ENCODE results near the gene FASTK.
"Not testable (repeated sequence)": the region's sequence is repeated elsewhere in the genome, so short reads cannot be mapped to it uniquely, and the experiment has no call there.

The FASTK gene

DNA sequence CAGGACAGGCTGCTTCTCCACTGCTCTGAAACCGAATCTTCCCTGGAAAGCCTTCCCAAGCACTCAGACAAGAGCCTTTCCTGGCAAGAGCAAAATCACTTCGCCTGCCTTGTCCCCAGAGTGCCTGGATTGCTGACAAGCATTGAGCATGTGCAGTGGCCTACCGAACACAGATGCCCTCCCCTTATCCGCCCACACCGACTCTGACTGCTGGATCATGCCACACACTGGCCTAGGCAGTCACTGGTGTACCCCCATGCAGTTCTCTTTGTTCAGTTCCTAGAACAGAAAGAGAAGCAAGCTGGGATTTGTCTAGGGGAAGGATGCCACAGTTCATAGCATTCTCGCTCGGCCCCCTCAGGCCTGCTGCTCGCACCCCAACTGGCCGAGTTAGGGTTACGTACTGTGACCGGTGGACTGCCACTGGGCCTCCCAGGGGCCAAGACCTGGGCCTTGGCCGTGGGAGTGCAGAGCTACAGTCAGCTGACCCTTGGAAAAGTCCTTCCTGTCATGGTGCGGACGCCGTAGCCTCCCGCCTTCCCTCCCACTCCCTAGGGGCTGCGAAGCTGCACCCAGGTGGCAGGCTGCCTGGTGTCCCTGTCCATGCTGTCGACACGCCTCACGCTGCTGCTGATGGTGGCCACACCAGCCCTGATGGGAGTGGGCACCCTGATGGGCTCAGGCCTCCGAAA is 45.4 kb downstream of the FASTK start:
- DNase-seq, result no peak
- peaks cover 33% of the 10 kb centered on the region for H3K36me3 ChIP-seq (ENCODE audit: control insufficient read depth, insufficient read depth, low read length)
- peaks cover 4% of the 10 kb centered on the region for H3K4me1 ChIP-seq (ENCODE audit: control insufficient read depth, insufficient read depth, low read length, poor library complexity, severe bottlenecking)

DNA sequence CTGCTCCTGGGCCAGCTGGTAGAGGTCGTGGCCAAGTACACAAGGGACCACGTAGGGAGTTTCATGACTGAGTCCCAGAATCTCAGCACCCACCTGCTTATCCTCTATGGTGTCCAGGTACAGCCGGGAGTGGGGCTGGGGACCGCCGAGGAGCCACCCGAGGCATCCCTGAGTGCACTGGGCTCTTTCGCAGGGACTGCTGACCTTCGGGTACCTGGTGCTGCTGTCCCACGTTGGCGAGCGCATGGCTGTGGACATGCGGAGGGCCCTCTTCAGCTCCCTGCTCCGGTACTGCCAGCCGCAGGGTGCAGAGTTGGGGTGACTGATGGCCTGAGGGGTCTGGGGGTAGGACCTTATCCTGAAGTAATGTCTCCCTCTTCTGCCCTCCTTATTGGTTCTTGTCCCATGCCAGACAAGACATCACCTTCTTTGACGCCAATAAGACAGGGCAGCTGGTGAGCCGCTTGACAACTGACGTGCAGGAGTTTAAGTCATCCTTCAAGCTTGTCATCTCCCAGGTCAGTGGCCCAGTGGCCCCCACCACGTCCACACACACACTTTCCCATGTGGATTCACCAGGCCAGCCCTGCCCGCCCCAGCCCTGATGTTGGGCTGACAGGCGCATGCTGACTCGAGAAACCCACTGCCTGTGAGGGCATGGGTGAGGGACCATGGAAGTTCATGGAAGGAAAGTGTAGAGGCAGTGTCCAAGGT is 46.1 kb downstream of the FASTK start:
- no peak overlapping the region for H3K27ac ChIP-seq (ENCODE audit: insufficient read depth, low read length, poor library complexity, severe bottlenecking)
- H3K4me1 ChIP-seq (ENCODE audit: control insufficient read depth, insufficient read depth, low read length, poor library complexity, severe bottlenecking), result peaks cover 4% of the 10 kb centered on the region
- peaks cover 33% of the 10 kb centered on the region for H3K36me3 ChIP-seq (ENCODE audit: control insufficient read depth, insufficient read depth, low read length)
- H3K27me3 ChIP-seq (replicated peaks; ENCODE audit: control insufficient read depth, insufficient read depth, low read length, poor library complexity, severe bottlenecking), result no peaks in the 10 kb centered on the region
- no peak overlapping the region for H3K4me3 ChIP-seq (ENCODE audit: insufficient read depth, low read depth, low read length, poor library complexity, severe bottlenecking)
- H3K9me3 ChIP-seq (ENCODE audit: control insufficient read depth, low read length), result no peaks in the 10 kb centered on the region
- DNase-seq, result no peak

More for the DNA sequence above, 45.4 kb downstream of the FASTK start:
- Histone ChIP-seq H3K27ac (ENCODE audit: insufficient read depth, low read length, poor library complexity, severe bottlenecking) (no peak overlapping the region), H3K27me3 (replicated peaks; ENCODE audit: control insufficient read depth, insufficient read depth, low read length, poor library complexity, severe bottlenecking) (no peaks in the 10 kb centered on the region), H3K9me3 (ENCODE audit: control insufficient read depth, low read length) (no peaks in the 10 kb centered on the region), H3K4me3 (ENCODE audit: insufficient read depth, low read depth, low read length, poor library complexity, severe bottlenecking) (no peak overlapping the region)

- Histone ChIP-seq H3K27ac (ENCODE audit: insufficient read depth, low read length, poor library complexity, severe bottlenecking) (no peak overlapping the region), H3K9me3 (ENCODE audit: control insufficient read depth, low read length) (no peaks in the 10 kb centered on the region), H3K4me1 (ENCODE audit: control insufficient read depth, insufficient read depth, low read length, poor library complexity, severe bottlenecking) (no peaks in the 10 kb centered on the region), H3K4me3 (ENCODE audit: insufficient read depth, low read depth, low read length, poor library complexity, severe bottlenecking) (no peak overlapping the region), H3K36me3 (ENCODE audit: control insufficient read depth, insufficient read depth, low read length) (peaks cover 33% of the 10 kb centered on the region), H3K27me3 (replicated peaks; ENCODE audit: control insufficient read depth, insufficient read depth, low read length, poor library complexity, severe bottlenecking) (no peaks in the 10 kb centered on the region)
- DNase-seq, result no peak
Measured at GRCh38 chr7:151033864-151034249, 46.8 kb downstream of the FASTK start.

GRCh38 chr7:151032936-151033863 is 47.4 kb downstream of the FASTK start:
- H3K4me1 ChIP-seq (ENCODE audit: control insufficient read depth, insufficient read depth, low read length, poor library complexity, severe bottlenecking), result no peaks in the 10 kb centered on the region
- DNase-seq, result no peak
- no peak overlapping the region for H3K27ac ChIP-seq (ENCODE audit: insufficient read depth, low read length, poor library complexity, severe bottlenecking)
- H3K4me3 ChIP-seq (ENCODE audit: insufficient read depth, low read depth, low read length, poor library complexity, severe bottlenecking), result no peak overlapping the region
- H3K27me3 ChIP-seq (replicated peaks; ENCODE audit: control insufficient read depth, insufficient read depth, low read length, poor library complexity, severe bottlenecking), result no peaks in the 10 kb centered on the region
- H3K9me3 ChIP-seq (ENCODE audit: control insufficient read depth, low read length), result no peaks in the 10 kb centered on the region
- peaks cover 33% of the 10 kb centered on the region for H3K36me3 ChIP-seq (ENCODE audit: control insufficient read depth, insufficient read depth, low read length)

DNA sequence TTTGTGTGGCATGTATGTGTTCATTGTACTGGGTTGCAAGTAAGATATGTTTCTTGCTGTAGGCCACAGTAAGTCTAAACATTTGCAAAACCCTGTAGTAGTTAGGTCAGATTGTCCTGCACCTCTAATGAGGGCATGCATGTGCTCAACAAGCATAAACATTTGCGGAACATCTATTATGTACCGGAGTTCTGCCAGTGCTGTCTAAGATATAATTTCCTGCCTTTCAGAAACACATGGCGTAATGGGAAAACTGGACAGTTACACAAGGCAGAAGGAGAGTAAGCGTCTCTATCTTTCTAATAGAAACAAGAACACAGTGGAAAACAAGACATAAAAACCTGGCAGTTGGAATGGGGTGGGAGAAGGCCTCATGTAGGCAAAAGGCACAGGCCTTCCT is 49.6 kb downstream of the FASTK start:
- no peak overlapping the region for H3K4me3 ChIP-seq (ENCODE audit: insufficient read depth, low read depth, low read length, poor library complexity, severe bottlenecking)
- peaks cover 25% of the 10 kb centered on the region for H3K36me3 ChIP-seq (ENCODE audit: control insufficient read depth, insufficient read depth, low read length)
- DNase-seq, result no peak
- H3K27ac ChIP-seq (ENCODE audit: insufficient read depth, low read length, poor library complexity, severe bottlenecking), result no peak overlapping the region
- no peaks in the 10 kb centered on the region for H3K4me1 ChIP-seq (ENCODE audit: control insufficient read depth, insufficient read depth, low read length, poor library complexity, severe bottlenecking)
- no peaks in the 10 kb centered on the region for H3K27me3 ChIP-seq (replicated peaks; ENCODE audit: control insufficient read depth, insufficient read depth, low read length, poor library complexity, severe bottlenecking)
- H3K9me3 ChIP-seq (ENCODE audit: control insufficient read depth, low read length), result no peaks in the 10 kb centered on the region

DNA sequence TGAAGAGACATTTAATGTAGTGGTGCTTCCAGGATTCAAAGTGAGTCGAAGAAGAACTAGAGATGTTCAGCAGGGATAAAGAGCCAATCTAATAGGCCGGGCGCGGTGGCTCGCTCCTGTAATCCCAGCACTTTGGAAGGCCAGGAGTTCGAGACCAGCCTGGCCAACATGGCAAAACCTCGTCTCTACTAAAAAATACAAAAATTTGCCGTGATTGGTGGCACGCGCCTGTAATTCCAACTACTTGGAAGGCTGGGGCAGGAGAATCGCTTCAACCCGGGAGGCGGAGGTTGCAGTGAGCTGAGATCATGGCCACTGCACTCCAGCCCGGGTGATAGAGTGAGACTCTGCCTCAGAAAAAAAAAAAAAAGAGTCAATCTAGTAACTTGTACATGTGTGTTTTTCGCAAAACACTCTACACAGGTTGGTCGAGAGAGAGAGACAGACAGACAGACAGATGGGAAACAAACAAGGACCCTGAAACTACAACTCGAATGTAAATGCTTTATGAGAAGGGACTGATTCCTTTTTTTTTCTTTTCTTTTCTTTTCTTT is 51.6 kb downstream of the FASTK start:
- no peaks in the 10 kb centered on the region for H3K27me3 ChIP-seq (replicated peaks; ENCODE audit: control insufficient read depth, insufficient read depth, low read length, poor library complexity, severe bottlenecking)
- DNase-seq, result no peak
- H3K4me1 ChIP-seq (ENCODE audit: control insufficient read depth, insufficient read depth, low read length, poor library complexity, severe bottlenecking), result no peaks in the 10 kb centered on the region
- H3K4me3 ChIP-seq (ENCODE audit: insufficient read depth, low read depth, low read length, poor library complexity, severe bottlenecking), result peak overlapping the region; percentile 77
- H3K27ac ChIP-seq (ENCODE audit: insufficient read depth, low read length, poor library complexity, severe bottlenecking), result peak overlapping the region; percentile 86
- H3K36me3 ChIP-seq (ENCODE audit: control insufficient read depth, insufficient read depth, low read length), result peaks cover 8% of the 10 kb centered on the region
- H3K9me3 ChIP-seq (ENCODE audit: control insufficient read depth, low read length), result no peaks in the 10 kb centered on the region

- Histone ChIP-seq H3K27me3 (replicated peaks; ENCODE audit: control insufficient read depth, insufficient read depth, low read length, poor library complexity, severe bottlenecking) (no peaks in the 10 kb centered on the region), H3K4me1 (ENCODE audit: control insufficient read depth, insufficient read depth, low read length, poor library complexity, severe bottlenecking) (no peaks in the 10 kb centered on the region), H3K4me3 (ENCODE audit: insufficient read depth, low read depth, low read length, poor library complexity, severe bottlenecking) (peak within 1 kb of the TSS; percentile 77), H3K27ac (ENCODE audit: insufficient read depth, low read length, poor library complexity, severe bottlenecking) (peak within 1 kb of the TSS; percentile 86), H3K36me3 (ENCODE audit: control insufficient read depth, insufficient read depth, low read length) (peaks cover 4% of the 10 kb centered on the region), H3K9me3 (ENCODE audit: control insufficient read depth, low read length) (no peaks in the 10 kb centered on the region)
- peak; percentile 90 to 98 (median 97) for DNase-seq
Measured at GRCh38 chr7:151028131-151028947, 52.3 kb downstream of the FASTK start, which contains the start of gene ABCB8. Gene ABCB8, plus strand, starts transcription at chr7:151028450. Its CDS starts 66 bp downstream, at chr7:151028516.

DNA sequence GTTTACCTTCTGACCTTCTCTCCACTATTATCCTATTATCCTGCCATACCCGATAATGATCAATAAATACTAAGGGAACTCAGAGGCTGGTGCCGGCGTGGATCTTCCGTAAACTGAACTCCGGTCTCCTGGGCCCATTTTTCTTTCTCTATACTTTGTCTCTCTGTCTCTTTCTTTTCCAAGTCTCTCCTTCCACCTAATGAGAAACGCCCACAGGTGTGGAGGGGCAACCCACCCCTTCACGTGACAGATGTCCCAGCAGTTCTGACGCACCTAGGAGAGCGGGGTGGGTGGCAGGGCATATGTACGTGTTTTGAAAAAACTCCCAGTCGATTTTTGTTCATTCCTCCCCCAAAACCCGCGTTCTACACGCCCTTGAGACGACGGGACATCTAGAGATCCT is 52.9 kb downstream of the FASTK start:
- H3K27me3 ChIP-seq (replicated peaks; ENCODE audit: control insufficient read depth, insufficient read depth, low read length, poor library complexity, severe bottlenecking); H3K36me3 ChIP-seq (ENCODE audit: control insufficient read depth, insufficient read depth, low read length); H3K9me3 ChIP-seq (ENCODE audit: control insufficient read depth, low read length); DNase-seq; H3K4me1 ChIP-seq (ENCODE audit: control insufficient read depth, insufficient read depth, low read length, poor library complexity, severe bottlenecking): not testable (repeated sequence)
- Histone ChIP-seq H3K4me3 (ENCODE audit: insufficient read depth, low read depth, low read length, poor library complexity, severe bottlenecking) (peak overlapping the region; percentile 33), H3K27ac (ENCODE audit: insufficient read depth, low read length, poor library complexity, severe bottlenecking) (peak overlapping the region; percentile 86)
